Cardiac muscle cell (in vitro differentiated cells and primary cell): ENCODE results near the gene NUP62CL. TPM values are rescaled to one million over a fixed set of nuclear protein-coding genes. Genes with fewer than 3 reads are reported as not detected.

Experiments used
- DNase-seq, 2 donors: peaks; one replicate each; pipeline versions ENCODE4 v3.0.0 to v3.0.0-alpha.2; 2010 to 2017; ENCODE audit warnings: low read depth in 1 of 2, low spot score in 1 of 2
- H3K27ac ChIP-seq: fragments of 200-600 bp; sonication (generic); 2 replicates; pipeline ENCODE4 v1.5.1; 2016
- H3K27me3 ChIP-seq: fragments of 200-600 bp; sonication (generic); 2 replicates; pipeline ENCODE4 v1.6.0; 2016; ENCODE audit warnings: control low read depth
- H3K36me3 ChIP-seq: fragments of 200-600 bp; sonication (generic); 2 replicates; pipeline ENCODE4 v1.5.1; 2016; ENCODE audit warnings: control low read depth
- H3K4me1 ChIP-seq: fragments of 200-600 bp; sonication (generic); 2 replicates; pipeline ENCODE4 v1.8.1; 2017; ENCODE audit warnings: low read depth, mild to moderate bottlenecking, mixed run types
- H3K4me3 ChIP-seq: fragments of 200-600 bp; sonication (generic); 2 replicates; pipeline ENCODE4 v1.5.1; 2016; ENCODE audit warnings: mild to moderate bottlenecking
- H3K9me3 ChIP-seq: fragments of 200-600 bp; sonication (generic); 2 replicates; pipeline ENCODE4 v1.5.1; 2017; ENCODE audit warnings: low read depth, mild to moderate bottlenecking, control low read depth
- polyA plus RNA-seq: library from polyadenylated mRNA; unstranded; fragments of >200 nt; fragmentation: Nextera tagmentation; extraction: Ambion mirVana; gene quantifications from 2 replicates; pipeline ENCODE4 v1.2.1, GENCODE V29; 2016
- total RNA-seq: library from RNA; depleted of rRNA; stranded (reverse); fragments of >200 nt; gene quantifications from 2 replicates; pipeline ENCODE4 v1.2.3, GENCODE V29; 2016
- TF ChIP-seq, protein P1 (sequence below): IDR thresholded peaks from 2 replicates; pipeline ENCODE4 v1.5.1; 2012; ENCODE audit warnings: low read depth, mild to moderate bottlenecking, low read length

The NUP62CL gene
- total and polyA plus RNA-seq, 2 experiments from 2014 or later, result 9.1 to 20.5 TPM

DNA sequence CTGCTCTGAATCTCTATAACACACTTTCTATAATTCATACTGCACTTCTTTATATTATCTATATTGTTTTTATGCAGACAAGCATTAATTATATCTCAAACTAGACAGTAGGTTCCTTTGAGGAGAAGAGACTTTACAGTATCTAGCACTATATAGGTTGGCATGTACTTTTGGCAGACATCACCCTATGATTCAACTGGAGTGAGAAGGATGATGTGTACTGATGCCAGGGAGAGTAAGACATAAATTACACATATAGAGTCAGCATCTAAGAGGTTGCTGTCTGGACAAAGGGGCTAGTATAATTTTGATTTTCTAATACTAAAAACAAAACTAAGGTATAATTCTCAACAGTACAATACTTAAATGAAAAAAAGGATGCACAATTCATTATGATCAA, 82.5 kb downstream of the NUP62CL start:
- TF ChIP-seq, protein P1, sequence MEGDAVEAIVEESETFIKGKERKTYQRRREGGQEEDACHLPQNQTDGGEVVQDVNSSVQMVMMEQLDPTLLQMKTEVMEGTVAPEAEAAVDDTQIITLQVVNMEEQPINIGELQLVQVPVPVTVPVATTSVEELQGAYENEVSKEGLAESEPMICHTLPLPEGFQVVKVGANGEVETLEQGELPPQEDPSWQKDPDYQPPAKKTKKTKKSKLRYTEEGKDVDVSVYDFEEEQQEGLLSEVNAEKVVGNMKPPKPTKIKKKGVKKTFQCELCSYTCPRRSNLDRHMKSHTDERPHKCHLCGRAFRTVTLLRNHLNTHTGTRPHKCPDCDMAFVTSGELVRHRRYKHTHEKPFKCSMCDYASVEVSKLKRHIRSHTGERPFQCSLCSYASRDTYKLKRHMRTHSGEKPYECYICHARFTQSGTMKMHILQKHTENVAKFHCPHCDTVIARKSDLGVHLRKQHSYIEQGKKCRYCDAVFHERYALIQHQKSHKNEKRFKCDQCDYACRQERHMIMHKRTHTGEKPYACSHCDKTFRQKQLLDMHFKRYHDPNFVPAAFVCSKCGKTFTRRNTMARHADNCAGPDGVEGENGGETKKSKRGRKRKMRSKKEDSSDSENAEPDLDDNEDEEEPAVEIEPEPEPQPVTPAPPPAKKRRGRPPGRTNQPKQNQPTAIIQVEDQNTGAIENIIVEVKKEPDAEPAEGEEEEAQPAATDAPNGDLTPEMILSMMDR, result no peak
- H3K9me3 ChIP-seq, result no peaks in the 10 kb centered on the region
- no peak for DNase-seq
- peaks cover 3% of the 10 kb centered on the region for H3K4me1 ChIP-seq
- no peak overlapping the region for H3K4me3 ChIP-seq
- no peak overlapping the region for H3K27ac ChIP-seq
- H3K27me3 ChIP-seq, result no peaks in the 10 kb centered on the region
- H3K36me3 ChIP-seq, result no peaks in the 10 kb centered on the region

DNA sequence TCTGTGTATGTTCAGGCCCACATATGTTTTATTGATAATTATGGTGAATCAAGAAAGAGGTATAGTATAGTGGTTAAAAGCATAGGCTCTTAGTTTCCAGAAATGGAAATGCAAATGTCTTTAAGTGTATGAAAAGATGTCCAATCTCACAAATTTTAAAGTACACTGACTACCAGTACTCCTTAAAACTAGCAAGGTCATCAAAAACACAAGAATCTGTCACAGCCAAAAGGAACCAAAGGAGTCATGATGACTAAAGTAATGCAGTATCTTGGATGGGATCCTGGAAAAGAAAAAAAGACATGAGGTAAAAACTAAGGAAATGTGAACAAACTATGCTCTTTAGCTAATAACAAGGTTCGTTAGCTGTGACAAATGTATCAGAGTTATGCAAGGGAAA, 87.0 kb downstream of the NUP62CL start:
- peaks cover 10% of the 10 kb centered on the region for H3K4me1 ChIP-seq
- no peak overlapping the region for H3K4me3 ChIP-seq
- peaks cover 23% of the 10 kb centered on the region for H3K36me3 ChIP-seq
- no peak overlapping the region for H3K27ac ChIP-seq
- no peaks in the 10 kb centered on the region for H3K9me3 ChIP-seq
- no peaks in the 10 kb centered on the region for H3K27me3 ChIP-seq
- TF ChIP-seq, protein P1, result no peak
- no peak for DNase-seq

DNA sequence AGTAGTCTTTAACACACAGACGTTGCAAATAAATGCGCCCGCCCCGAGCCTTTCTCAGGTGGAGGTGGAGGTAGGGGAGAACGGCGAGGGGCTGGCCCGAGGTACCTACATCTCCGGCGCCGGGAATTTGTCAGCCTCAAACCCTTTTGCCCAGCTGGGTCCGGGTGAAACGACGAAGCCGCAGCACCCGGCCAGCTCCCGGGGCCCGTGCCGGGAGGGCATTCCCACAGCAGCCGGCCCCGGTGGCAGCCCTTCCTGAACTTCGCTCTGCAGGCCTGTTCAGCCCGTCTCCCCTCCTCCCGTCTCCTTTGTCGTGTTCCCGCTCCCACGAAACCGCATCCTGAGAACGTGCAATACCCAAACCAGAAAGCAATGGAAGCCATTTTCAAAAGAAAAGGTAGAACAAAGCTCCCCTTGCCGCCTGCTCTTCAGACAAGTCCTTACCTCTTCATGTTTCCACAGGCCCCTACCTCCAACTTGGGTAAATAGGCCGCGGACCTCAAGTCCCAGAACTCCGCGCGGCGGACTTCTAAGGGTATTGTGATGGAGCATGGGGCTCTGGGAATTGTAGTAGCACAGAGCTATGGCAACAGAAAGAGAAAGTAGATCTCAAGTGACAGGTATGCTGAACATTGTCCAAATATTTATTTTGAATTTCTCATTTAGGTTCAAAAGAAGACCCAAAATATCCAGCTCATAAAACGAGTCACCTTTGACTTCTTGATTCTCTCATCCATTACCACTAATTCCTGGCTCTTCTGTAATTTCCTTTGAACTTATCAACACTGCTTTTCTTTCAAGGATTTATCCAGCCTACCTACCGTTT, 87.7 kb downstream of the NUP62CL start, which contains the start of gene RBM41:
RBM41 (minus strand) TSS at position 501 of the 826 bp plus-strand sequence; CDS start at position 452, 49 bp downstream.
- peaks cover 30% of the 10 kb centered on the region for H3K36me3 ChIP-seq
- H3K4me3 ChIP-seq, result peak within 1 kb of the TSS; percentile 68
- H3K27me3 ChIP-seq, result no peaks in the 10 kb centered on the region
- peak; percentile 80 to 92 for DNase-seq
- no peaks in the 10 kb centered on the region for H3K9me3 ChIP-seq
- H3K27ac ChIP-seq, result peak within 1 kb of the TSS; percentile 93
- TF ChIP-seq, protein P1, result no peak
- peaks cover 14% of the 10 kb centered on the region for H3K4me1 ChIP-seq

DNA sequence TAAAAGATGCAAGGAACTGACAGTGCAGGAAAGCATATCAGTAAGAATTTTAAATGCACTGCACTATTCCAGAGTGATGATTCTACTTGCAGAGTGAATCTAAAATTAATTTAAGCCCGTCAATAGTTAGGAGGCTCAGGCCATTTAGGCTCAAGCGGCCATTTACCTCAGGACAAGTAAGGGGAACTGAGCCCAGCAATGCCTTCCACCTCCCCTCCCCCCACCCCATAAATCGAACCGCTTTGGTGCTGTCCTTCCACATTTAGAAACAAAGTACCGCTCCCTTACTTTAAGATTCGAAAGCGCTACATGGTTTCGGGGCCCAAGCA, 88.3 kb downstream of the NUP62CL start:
- TF ChIP-seq, protein P1, result no peak
- no peaks in the 10 kb centered on the region for H3K9me3 ChIP-seq
- H3K27ac ChIP-seq, result peak overlapping the region; percentile 93

DNA sequence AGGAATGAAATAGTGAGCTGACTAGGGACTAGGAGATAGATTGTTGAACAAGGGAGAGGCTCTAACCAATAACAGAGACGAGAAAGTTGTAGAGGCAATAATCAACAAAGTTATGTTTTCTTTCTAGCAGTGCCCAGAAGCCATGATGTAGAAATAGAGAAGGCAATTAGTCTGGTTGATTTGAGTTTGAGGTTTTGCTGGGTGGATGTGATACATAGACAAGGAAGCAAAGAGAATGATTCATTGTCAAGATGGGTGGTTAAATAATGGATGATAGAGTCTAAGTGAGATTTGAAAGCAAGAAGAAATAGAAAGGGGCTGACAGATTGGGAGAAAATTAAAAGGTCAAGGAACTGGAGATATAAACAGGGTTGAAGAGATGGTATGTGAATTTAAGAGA, 98.8 kb downstream of the NUP62CL start:
- TF ChIP-seq, protein P1, result no peak
- Histone ChIP-seq H3K27me3 (no peaks in the 10 kb centered on the region), H3K4me3 (no peak overlapping the region), H3K9me3 (no peaks in the 10 kb centered on the region), H3K4me1 (no peaks in the 10 kb centered on the region), H3K27ac (no peak overlapping the region), H3K36me3 (peaks cover 38% of the 10 kb centered on the region)
- DNase-seq, result no peak

More for the DNA sequence above, 88.3 kb downstream of the NUP62CL start:
- Histone ChIP-seq H3K27me3 (no peaks in the 10 kb centered on the region), H3K4me3 (peak overlapping the region; percentile 68), H3K4me1 (peaks cover 16% of the 10 kb centered on the region), H3K36me3 (peaks cover 35% of the 10 kb centered on the region)
- DNase-seq, result peak in 1 of 2 donors; percentile 2
